Subcutaneous abdominal adipose tissue (tissue), 5 donors: ENCODE data around the gene DDIT4L.

ENCODE experiments used
- H3K27ac ChIP-seq: one replicate; pipeline ENCODE4 v1.7.0; 2013; ENCODE audit warnings: low read depth, mild to moderate bottlenecking, inconsistent platforms, low read length, moderate library complexity
- H3K27me3 ChIP-seq, 5 donors: one replicate each; pipeline ENCODE4 v1.7.0; 2013; ENCODE audit warnings: low read length in 5 of 5, inconsistent platforms in 1 of 5; ENCODE audit not compliant: control insufficient read depth in 5 of 5, insufficient read depth in 4 of 5
- H3K36me3 ChIP-seq, 5 donors: one replicate each; pipeline ENCODE4 v1.7.0; 2013; ENCODE audit warnings: low read length in 5 of 5; ENCODE audit not compliant: control insufficient read depth in 5 of 5, insufficient read depth in 5 of 5
- H3K4me1 ChIP-seq, 5 donors: one replicate each; pipeline ENCODE4 v1.7.0; 2013; ENCODE audit warnings: low read length in 5 of 5, mild to moderate bottlenecking in 3 of 5, moderate library complexity in 1 of 5; ENCODE audit not compliant: control insufficient read depth in 5 of 5, insufficient read depth in 5 of 5
- H3K4me3 ChIP-seq, 5 donors: one replicate each; pipeline ENCODE4 v1.7.0; 2013; ENCODE audit warnings: low read length in 5 of 5, low read depth in 1 of 5
- H3K9ac ChIP-seq, 5 donors: one replicate each; pipeline ENCODE4 v1.7.0; 2013; ENCODE audit warnings: low read length in 5 of 5, mild to moderate bottlenecking in 4 of 5, moderate library complexity in 3 of 5
- H3K9me3 ChIP-seq, 5 donors: one replicate each; pipeline ENCODE4 v1.7.0; 2013; ENCODE audit warnings: low read length in 5 of 5; ENCODE audit not compliant: control insufficient read depth in 5 of 5
- donor health status: healthy.
- donor health status: healthy.
- donor health status: healthy.
- donor health status: healthy.
- donor health status: healthy.

DDIT4L gene

DNA sequence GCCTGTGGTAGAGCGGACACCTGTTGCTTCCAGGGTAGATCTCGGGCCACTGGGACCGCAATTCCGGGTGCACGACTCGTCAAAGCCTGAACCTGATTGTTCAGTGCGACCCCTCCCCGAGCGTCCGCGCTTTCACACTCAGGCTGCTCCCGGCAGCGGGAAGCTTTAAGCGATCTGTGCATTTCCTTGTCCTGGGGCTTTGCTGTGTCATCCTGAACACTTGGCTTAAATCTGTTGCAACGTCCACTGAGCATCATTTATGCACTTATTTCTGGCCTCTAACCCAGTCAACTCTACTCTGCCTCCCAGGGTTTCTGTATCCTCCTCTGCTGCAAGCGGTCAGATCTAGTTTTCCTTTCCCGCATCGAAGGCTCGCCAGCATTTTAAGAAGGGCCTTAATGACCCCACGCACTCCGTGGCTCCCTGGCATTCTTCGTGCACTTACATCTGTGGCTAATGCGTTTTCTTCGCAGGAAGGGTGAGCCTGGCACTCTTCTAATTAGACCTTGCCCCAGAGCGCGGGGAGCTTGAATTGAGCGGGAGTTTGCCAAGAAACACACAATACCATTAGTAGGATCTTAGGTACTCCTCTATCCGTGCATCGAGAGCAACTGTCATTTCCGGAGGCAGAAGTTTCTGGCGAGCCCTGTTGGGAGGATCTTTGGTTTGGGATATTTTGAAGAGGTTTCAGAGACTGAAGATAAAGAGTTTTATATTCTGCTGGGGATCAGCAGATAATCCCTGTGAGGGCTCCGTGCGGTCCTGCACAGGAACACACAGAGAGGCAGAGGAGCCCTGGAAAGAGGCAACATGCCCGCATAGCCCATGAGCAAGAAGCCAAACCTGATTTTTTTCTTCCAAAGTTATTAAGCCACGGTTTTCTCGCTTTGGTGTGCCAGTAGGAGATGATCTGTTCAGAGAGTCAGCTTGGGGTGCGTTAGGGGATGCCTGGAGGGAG is 654 bp upstream of the DDIT4L start:
- peak overlapping the region; percentile 72 to 88 (median 76) for H3K4me3 ChIP-seq
- peaks cover 3 to 21% (median 18%) of the 10 kb centered on the region in 5 donors for H3K4me1 ChIP-seq
- H3K27me3 ChIP-seq: peaks cover 0 to 3% (median 0%) of the 10 kb centered on the region in 5 donors
- no peaks in the 10 kb centered on the region for H3K36me3 ChIP-seq
- no peak overlapping the region for H3K27ac ChIP-seq
- no peaks in the 10 kb centered on the region for H3K9me3 ChIP-seq
- H3K9ac ChIP-seq: peak overlapping the region in 2 of 5 donors; percentile 17 to 56

DNA sequence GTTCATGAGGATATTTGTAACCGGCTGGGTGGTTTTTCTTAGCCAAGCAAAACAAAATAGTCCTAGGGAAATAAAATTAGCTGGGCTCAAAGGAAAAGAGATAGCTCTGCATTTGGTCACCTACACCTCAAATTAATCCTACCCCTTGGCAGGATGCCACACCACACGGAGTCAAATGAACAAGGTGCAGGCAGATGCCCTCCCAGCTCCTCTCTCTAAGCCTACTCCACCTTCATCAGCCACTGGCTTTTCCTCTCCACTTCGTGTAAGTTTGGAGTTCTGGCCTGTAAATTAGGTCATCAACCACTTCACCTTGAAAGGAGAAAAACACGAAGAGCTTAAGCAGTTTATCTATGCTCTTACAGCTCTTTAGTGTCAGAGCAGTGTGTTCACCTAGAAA is 1.4 kb downstream of the DDIT4L start:
- peaks cover 0 to 3% (median 0%) of the 10 kb centered on the region in 5 donors for H3K27me3 ChIP-seq
- peaks cover 2 to 21% (median 18%) of the 10 kb centered on the region in 5 donors for H3K4me1 ChIP-seq
- H3K4me3 ChIP-seq: peak overlapping the region in 3 of 5 donors; percentile 75 to 88 (median 76)
- H3K36me3 ChIP-seq: no peaks in the 10 kb centered on the region
- peak overlapping the region in 1 of 5 donors; percentile 51 for H3K9ac ChIP-seq
- H3K27ac ChIP-seq: no peak overlapping the region
- no peaks in the 10 kb centered on the region for H3K9me3 ChIP-seq

DNA sequence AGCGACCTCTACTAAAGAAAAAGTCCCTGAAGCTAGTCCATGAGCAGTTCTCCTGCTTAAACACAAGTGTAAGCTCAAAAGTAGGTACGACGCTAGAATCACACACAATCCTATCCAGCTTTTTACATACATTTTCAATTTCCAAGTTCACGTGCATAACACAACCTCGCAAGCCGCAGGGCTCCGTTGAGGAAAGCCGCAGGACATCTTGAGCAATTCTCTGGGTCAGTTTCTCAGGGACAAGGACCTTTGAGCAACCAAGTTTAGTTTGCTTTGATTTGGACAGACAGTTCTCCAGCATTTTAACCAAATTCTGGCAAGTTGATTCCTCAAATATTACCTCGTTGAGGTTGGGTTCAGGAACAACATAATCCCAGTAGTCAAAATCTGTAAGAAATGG is 2.5 kb downstream of the DDIT4L start:
- H3K27ac ChIP-seq: no peak overlapping the region
- H3K36me3 ChIP-seq: no peaks in the 10 kb centered on the region
- H3K9ac ChIP-seq: no peak overlapping the region
- H3K9me3 ChIP-seq: no peaks in the 10 kb centered on the region
- peaks cover 0 to 3% (median 0%) of the 10 kb centered on the region in 5 donors for H3K27me3 ChIP-seq
- H3K4me1 ChIP-seq: peaks cover 2 to 21% (median 18%) of the 10 kb centered on the region in 5 donors
- no peak overlapping the region for H3K4me3 ChIP-seq

DNA sequence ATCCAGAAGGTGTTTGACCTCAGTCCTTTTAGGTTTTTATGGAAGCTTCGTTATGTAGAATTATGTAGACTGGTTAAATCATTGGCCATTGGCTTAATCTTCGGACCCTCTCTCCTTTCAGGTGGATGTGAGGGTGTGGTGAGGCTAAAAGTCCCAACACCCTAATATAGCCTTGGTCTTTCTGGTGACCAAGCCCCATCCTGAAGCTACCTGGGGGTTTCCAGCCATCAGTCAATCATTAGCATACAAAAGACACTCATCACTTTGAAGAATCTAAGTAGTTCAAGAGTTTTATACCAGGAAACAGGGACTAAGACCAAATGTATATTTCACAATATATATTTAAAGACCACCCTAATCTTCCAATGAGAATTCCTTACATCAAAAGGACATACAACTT is 5.5 kb downstream of the DDIT4L start:
- Histone ChIP-seq H3K36me3 (no peaks in the 10 kb centered on the region), H3K4me3 (no peak overlapping the region), H3K9me3 (no peaks in the 10 kb centered on the region), H3K4me1 (peaks cover 0 to 10% (median 5%) of the 10 kb centered on the region in 5 donors), H3K27me3 (peaks cover 0 to 2% (median 0%) of the 10 kb centered on the region in 5 donors), H3K9ac (no peak overlapping the region), H3K27ac (no peak overlapping the region)

DNA sequence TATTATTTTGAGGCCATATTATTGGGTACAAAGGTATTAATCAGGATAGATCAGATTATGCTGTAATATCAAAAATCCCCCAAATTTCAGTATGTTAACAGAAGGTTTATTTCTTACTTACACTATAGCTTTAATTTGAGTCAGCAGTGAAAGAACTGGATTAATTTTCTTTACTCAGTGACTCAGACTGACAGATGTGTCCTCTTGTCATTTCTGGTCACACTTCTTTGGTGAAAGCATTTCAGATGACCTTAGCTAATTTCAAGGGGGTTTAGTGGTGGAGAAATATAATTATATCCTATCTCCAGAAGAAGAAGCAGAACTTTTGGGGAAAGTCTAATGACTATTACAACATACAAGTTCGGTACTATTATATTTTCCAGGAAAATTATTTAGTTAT is 12.4 kb downstream of the DDIT4L start:
- Histone ChIP-seq H3K4me3 (no peak overlapping the region), H3K36me3 (no peaks in the 10 kb centered on the region), H3K9ac (no peak overlapping the region), H3K27ac (no peak overlapping the region), H3K9me3 (no peaks in the 10 kb centered on the region), H3K27me3 (no peaks in the 10 kb centered on the region), H3K4me1 (no peaks in the 10 kb centered on the region)

DNA sequence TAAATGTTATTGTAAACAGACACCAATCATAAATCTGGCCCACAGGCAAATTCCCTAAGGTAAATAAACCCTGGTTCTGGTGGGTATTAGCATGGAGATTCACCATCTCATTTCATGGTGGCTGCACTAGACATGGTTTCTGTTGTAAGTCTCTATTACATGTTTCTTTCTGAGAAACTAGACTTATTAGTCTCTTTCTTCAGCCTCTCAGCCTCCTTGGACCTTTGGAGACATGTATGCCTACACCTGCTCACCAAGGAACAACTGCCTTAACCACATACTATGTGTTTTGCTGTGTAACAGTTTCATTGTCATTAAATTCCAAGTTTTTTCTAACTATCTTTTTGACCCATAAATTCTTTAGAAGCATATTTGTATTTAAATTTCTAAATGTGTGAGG is 13.1 kb downstream of the DDIT4L start:
- H3K36me3 ChIP-seq: no peaks in the 10 kb centered on the region
- no peak overlapping the region for H3K9ac ChIP-seq

DNA sequence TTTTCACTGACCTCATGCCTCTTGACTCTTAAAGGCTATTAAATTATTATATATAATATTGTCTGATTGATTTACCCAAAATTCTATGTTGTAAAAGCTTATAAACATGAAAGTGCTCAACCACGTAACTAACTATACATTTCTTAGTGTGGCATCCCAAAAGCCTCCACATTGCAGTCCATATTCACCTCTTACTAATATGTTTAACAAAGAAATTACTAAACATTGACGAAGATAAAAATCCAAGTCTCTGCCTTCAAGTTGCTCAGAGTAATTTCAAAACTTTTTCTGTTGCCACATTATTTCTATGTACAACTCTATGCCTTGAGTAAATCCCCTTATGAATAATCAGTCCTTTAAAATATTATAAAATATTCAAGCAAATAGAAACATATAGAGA is 14.4 kb downstream of the DDIT4L start:
- H3K4me3 ChIP-seq: no peak overlapping the region
- no peak overlapping the region for H3K27ac ChIP-seq
- H3K27me3 ChIP-seq: no peaks in the 10 kb centered on the region
- H3K9ac ChIP-seq: no peak overlapping the region
- H3K4me1 ChIP-seq: no peaks in the 10 kb centered on the region
- no peaks in the 10 kb centered on the region for H3K36me3 ChIP-seq
- no peaks in the 10 kb centered on the region for H3K9me3 ChIP-seq

More for the DNA sequence above, 13.1 kb downstream of the DDIT4L start:
- H3K4me3 ChIP-seq: no peak overlapping the region
- H3K4me1 ChIP-seq: no peaks in the 10 kb centered on the region
- H3K9me3 ChIP-seq: no peaks in the 10 kb centered on the region
- no peak overlapping the region for H3K27ac ChIP-seq
- no peaks in the 10 kb centered on the region for H3K27me3 ChIP-seq

DNA sequence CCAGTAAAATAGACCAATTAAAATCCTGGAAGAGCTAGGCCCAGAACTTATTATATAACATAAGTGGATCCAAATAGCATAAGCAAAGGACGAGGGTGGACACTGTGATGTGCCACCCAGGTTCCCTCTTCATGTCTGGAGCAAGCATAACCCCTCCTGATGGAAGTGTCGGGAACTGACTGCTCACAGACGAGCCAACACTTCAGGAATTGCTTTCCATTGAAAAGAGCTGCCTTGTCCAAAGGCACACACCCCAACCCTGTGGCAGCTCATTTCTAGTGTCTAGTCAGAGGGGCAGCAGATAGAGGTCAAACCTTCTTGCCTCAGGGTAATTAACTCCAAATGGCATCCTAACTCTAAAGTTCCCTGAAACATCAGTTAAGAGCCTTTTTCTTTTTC is 15.3 kb downstream of the DDIT4L start:
- Histone ChIP-seq H3K9ac (no peak overlapping the region), H3K36me3 (no peaks in the 10 kb centered on the region), H3K27ac (no peak overlapping the region), H3K27me3 (no peaks in the 10 kb centered on the region), H3K9me3 (no peaks in the 10 kb centered on the region), H3K4me1 (no peaks in the 10 kb centered on the region), H3K4me3 (no peak overlapping the region)

DNA sequence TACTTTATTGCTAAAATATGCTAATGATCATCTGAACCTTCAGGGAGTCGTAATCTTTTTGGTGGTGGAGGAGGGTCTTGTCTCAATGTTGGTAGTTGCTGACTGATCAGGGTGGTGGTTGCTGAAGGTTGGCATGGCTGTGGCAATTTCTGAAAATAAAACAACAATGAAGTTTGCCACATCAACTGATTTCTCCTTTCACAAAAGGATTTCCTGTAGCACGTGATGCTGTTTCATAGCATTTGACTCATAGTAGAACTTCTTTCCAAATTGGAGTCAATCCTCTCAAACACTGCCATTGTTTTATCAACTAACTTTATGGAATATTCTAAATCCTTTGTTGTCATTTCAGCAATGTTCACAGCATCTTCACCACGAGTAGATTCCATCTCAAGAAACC is 19.3 kb downstream of the DDIT4L start:
- Histone ChIP-seq H3K27me3 (no peaks in the 10 kb centered on the region), H3K9ac (no peak overlapping the region), H3K9me3 (no peaks in the 10 kb centered on the region), H3K36me3 (no peaks in the 10 kb centered on the region), H3K4me3 (no peak overlapping the region), H3K4me1 (peaks cover 0 to 12% (median 10%) of the 10 kb centered on the region in 5 donors), H3K27ac (no peak overlapping the region)
